Measurements from ENCODE around the gene TBX2.

The TBX2 gene

DNA sequence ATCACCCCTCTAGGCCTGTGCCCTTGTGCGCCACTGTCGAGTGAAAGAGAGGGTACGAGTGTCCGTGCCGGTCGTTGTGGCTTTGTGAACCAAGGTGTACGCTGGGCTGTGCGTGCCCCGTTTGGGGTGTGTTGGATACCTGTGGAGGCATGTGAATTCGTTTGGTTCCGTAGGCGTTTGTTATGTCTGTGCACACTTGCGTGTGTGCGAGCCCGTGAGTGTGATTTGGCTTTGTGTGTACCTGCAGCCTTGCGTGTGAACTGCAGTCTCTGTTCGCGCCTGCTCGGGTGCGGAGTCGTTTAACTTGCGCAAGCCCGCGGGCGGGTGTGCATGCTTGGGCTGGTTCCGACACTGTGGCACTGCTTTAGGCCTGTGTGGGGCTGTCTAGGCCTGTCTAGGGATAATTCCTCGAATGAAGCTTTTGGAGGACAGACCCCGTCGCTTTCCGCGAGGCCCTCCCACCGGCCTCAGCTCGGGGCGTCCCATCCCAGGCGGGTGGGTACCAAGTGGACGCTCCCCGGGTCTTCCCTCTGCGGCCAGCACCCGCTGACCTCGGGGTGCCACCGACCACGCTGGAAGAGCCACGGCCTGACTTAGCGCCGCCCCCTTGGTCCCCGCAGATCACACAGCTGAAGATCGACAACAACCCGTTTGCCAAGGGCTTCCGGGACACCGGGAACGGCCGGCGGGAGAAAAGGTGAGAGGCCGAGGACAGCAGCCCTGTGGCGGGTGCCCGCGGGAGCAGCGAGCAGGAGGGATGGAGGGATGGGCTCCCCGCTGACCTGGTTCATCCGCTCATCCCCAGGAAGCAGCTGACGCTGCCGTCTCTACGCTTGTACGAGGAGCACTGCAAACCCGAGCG, 4.4 kb downstream of the TBX2 start:
- DNase-seq (ENCODE audit: extremely low read depth, low read depth): no peak
- H3K4me3 ChIP-seq (replicated peaks; ENCODE audit: low read depth, low read length): peak overlapping the region; percentile 60
- TF ChIP-seq, protein P1, sequence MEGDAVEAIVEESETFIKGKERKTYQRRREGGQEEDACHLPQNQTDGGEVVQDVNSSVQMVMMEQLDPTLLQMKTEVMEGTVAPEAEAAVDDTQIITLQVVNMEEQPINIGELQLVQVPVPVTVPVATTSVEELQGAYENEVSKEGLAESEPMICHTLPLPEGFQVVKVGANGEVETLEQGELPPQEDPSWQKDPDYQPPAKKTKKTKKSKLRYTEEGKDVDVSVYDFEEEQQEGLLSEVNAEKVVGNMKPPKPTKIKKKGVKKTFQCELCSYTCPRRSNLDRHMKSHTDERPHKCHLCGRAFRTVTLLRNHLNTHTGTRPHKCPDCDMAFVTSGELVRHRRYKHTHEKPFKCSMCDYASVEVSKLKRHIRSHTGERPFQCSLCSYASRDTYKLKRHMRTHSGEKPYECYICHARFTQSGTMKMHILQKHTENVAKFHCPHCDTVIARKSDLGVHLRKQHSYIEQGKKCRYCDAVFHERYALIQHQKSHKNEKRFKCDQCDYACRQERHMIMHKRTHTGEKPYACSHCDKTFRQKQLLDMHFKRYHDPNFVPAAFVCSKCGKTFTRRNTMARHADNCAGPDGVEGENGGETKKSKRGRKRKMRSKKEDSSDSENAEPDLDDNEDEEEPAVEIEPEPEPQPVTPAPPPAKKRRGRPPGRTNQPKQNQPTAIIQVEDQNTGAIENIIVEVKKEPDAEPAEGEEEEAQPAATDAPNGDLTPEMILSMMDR (IDR thresholded peaks at IDR 0.05; ENCODE audit: low read depth, low read length, missing control alignments): no peak

DNA sequence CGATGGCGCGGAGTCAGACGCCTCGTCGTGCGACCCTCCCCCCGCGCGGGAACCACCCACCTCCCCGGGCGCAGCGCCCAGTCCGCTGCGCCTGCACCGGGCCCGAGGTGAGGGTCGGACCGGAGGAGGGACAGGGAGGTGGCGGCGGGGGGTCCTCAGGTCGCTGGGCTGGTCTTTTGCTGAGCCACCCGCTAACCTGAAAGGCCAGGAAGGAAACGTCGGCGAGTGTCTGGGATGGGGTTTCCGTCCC, 4.9 kb downstream of the TBX2 start:
- H3K4me3 ChIP-seq (replicated peaks; ENCODE audit: low read depth, low read length): peak overlapping the region; percentile 60
- TF ChIP-seq, protein P1 (IDR thresholded peaks at IDR 0.05; ENCODE audit: low read depth, low read length, missing control alignments): no peak
- DNase-seq (ENCODE audit: extremely low read depth, low read depth): no peak

DNA sequence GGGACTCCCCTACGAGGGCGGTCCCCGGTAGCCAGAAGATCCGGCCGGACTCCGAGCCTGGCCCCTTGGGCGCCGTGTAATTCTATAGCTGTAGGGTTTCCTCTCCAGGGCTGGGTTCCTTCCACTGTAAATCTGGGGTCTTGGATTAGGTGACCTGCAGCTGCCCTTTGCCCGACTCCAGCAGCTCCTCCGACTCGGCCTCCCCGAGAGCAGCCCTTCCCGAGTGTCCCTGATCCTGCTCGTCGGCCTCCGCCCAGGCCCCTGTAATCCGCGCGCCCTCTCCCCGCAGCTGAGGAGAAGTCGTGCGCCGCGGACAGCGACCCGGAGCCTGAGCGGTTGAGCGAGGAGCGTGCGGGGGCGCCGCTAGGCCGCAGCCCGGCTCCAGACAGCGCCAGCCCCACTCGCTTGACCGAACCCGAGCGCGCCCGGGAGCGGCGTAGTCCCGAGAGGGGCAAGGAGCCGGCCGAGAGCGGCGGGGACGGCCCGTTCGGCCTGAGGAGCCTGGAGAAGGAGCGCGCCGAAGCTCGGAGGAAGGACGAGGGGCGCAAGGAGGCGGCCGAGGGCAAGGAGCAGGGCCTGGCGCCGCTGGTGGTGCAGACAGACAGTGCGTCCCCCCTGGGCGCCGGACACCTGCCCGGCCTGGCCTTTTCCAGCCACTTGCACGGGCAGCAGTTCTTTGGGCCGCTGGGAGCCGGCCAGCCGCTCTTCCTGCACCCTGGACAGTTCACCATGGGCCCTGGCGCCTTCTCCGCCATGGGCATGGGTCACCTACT, 5.5 kb downstream of the TBX2 start:
- no peak for DNase-seq (ENCODE audit: extremely low read depth, low read depth)
- TF ChIP-seq, protein P1 (IDR thresholded peaks at IDR 0.05; ENCODE audit: low read depth, low read length, missing control alignments): no peak
- peak overlapping the region; percentile 60 for H3K4me3 ChIP-seq (replicated peaks; ENCODE audit: low read depth, low read length)

DNA sequence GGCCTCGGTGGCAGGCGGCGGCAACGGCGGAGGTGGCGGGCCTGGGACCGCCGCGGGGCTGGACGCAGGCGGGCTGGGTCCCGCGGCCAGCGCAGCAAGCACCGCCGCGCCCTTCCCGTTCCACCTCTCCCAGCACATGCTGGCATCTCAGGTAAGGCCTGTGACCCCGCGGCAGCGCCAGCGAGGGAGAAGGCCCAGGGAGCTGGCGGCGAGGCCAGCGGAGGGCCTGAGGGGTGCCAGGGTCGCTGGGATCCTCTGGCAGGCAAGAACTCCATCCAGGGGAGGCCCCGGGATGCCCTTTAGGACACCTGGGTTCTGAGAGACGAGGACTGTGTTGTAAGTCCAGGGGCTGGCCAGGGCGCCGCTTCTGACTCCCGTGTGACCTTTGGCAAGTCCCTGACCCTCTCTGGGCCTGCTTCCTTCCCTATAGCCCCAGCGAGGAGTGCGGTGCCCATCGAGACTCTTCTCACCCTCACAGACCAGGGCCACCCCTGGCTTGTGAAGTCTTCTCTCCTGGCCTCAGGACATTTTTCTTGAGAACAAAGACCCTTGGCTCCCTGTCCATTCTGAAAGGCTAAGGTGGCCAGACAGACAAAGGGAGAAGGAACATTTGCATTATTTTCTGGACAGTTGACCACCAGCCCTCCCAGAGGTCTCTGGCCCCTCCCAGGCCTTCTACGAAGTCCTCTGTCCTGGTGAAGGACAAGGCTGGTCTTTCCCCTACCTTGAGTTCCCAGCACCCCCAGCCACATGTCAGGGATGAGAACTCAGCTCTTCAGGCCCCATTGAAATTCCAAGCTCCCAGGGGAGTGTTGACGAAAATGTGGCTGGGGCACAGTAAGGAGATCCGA, 6.3 kb downstream of the TBX2 start:
- no peak for DNase-seq (ENCODE audit: extremely low read depth, low read depth)
- TF ChIP-seq, protein P1 (IDR thresholded peaks at IDR 0.05; ENCODE audit: low read depth, low read length, missing control alignments): no peak
- H3K4me3 ChIP-seq (replicated peaks; ENCODE audit: low read depth, low read length): no peak overlapping the region; the same call in 1 of the 2 replicates

DNA sequence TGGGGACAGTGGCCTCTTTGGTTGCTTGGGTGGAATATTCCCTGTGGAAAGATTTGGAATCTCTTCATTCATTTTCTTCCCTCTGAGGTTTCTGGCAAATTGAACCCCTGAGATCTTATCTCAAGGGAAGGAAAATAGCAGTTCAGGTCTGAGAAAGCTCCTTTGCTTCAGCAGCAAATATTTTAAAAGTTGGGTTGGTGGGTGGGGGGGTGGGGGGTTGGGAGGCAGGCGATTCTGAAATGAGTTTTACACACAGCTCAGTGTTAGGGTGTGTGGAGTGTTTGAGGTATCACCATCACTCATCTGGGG, 6.8 kb downstream of the TBX2 start:
- TF ChIP-seq, protein P1 (IDR thresholded peaks at IDR 0.05; ENCODE audit: low read depth, low read length, missing control alignments): no peak
- DNase-seq (ENCODE audit: extremely low read depth, low read depth): no peak
- no peak overlapping the region for H3K4me3 ChIP-seq (replicated peaks; ENCODE audit: low read depth, low read length)

DNA sequence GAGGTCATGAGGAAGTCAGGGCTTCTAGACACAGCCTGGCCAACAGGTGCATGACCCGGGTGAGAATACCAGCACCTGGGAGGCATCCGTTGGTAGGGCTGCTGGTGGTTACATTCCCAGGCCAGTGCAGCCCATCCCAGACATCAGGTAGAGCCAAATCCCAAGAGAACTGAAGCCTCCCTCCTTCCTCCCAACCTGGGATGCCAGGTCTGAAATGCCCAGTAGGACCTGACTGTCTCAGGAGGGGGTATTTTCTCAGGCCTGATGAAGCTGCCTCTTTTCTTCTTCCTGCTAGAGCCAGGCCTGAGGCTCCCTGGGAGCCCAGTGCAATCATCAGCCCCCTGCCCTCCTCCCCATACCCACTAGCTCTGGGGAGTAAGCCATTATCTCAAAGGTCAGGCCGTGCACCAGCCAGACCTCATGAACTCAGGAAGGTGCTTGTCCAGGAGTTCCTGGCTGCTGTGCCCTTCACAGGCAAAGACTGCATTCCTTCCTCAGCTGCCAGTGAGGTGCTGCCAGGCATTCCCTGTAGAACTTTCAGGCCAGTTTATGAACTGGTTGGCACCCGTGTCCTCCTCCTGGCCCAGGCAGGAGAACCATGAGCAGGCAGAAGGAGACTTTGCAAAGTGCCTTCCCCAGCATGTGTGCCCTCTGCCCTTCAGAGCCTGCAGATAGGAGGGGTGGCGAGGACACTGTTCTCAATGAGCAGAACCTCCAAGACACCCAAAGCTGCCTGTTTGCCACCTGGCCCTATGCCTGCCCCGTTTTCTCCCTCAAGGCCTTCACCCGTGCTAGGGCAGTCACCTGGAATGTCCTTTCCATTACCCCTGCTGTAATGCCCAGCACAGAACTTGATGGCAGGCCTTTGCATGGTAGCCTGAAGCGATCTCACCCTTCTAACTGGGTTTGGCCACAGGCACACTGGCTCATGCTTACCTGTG, 7.6 kb downstream of the TBX2 start:
- H3K4me3 ChIP-seq (replicated peaks; ENCODE audit: low read depth, low read length): no peak overlapping the region
- no peak for DNase-seq (ENCODE audit: extremely low read depth, low read depth)
- TF ChIP-seq, protein P1 (IDR thresholded peaks at IDR 0.05; ENCODE audit: low read depth, low read length, missing control alignments): no peak
